Naive B cell (primary cell): ENCODE results near the gene NUBPL. TPM values are rescaled to one million over a fixed set of nuclear protein-coding genes. Genes with fewer than 3 reads are reported as not detected.
A peak's percentile ranks its signal among the peaks of the same experiment; 100 is the strongest.
"Not testable (repeated sequence)": the region's sequence is repeated elsewhere in the genome, so short reads cannot be mapped to it uniquely, and the experiment has no call there.

Experiments used
- ATAC-seq, 2 donors: fragments of 150-1000 bp; cut with Tn5 transposase; 2 replicates each; pipeline ENCODE4 v1.10.0; 2021; ENCODE audit warnings: low read depth in 2 of 2, mild to moderate bottlenecking in 2 of 2, moderate library complexity in 2 of 2
- DNase-seq: peaks from one replicate; pipeline ENCODE4 v3.0.0; 2022
- H3K27ac Mint-ChIP-seq, 6 donors: one replicate each; pipeline ENCODE4 v1.8.0; 2020 to 2022; ENCODE audit warnings: mild to moderate bottlenecking in 6 of 6, mixed read lengths in 6 of 6, moderate library complexity in 5 of 6, inconsistent platforms in 2 of 6
- H3K27me3 Mint-ChIP-seq, 3 donors: one replicate each; pipeline ENCODE4 v1.8.0; 2021 to 2022; ENCODE audit warnings: mixed read lengths in 3 of 3, mild to moderate bottlenecking in 1 of 3
- H3K36me3 Mint-ChIP-seq, 2 donors: one replicate each; pipeline ENCODE4 v1.8.0; 2020 to 2022; ENCODE audit warnings: mixed read lengths in 2 of 2, inconsistent platforms in 1 of 2, mild to moderate bottlenecking in 1 of 2
- H3K4me1 Mint-ChIP-seq, 3 donors: one replicate each; pipeline ENCODE4 v1.8.0; 2020 to 2022; ENCODE audit warnings: mixed read lengths in 3 of 3, inconsistent platforms in 1 of 3, mild to moderate bottlenecking in 1 of 3, moderate library complexity in 1 of 3
- H3K4me3 Mint-ChIP-seq, 8 donors: one replicate each; pipeline ENCODE4 v1.8.0; 2020 to 2022; ENCODE audit warnings: mild to moderate bottlenecking in 8 of 8, mixed read lengths in 8 of 8, moderate library complexity in 8 of 8, inconsistent platforms in 2 of 8
- H3K9me3 Mint-ChIP-seq, 7 donors: one replicate each; pipeline ENCODE4 v1.8.0; 2020 to 2022; ENCODE audit warnings: mixed read lengths in 7 of 7, mild to moderate bottlenecking in 5 of 7, inconsistent platforms in 2 of 7, moderate library complexity in 1 of 7
- polyA plus RNA-seq, 6 donors: library from polyadenylated mRNA; unstranded; fragments of 300-500 nt; fragmentation: Illumina TruSeq; gene quantifications; one replicate each; pipeline ENCODE4 v1.2.3, GENCODE V29; 2021; ENCODE audit warnings: low read depth in 6 of 6

NUBPL gene
- polyA plus RNA-seq, 6 donors from 2014 or later, result 5.9 to 9.2 (median 8.6) TPM

DNA sequence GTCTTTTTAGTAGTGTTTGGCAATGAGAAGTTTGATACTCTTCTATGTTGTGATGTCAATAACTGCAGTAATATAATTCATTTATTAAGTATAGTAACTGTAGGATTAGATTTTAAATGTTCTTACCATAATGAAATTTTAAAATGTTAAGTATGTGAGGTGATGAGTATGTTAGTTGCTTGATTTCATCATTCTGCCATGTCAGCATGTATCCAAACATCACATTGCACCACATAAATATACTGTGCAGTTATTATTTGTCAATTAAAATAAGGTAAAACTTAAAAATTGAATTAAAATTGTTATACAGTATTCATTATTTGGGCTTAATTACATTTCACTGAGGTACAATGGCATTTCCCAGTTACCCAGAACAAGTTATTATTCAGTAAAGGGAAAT is 138.6 kb downstream of the NUBPL start:
- H3K4me1 Mint-ChIP-seq, result no peaks in the 10 kb centered on the region
- peaks cover 8 to 33% (median 22%) of the 10 kb centered on the region in 7 donors for H3K9me3 Mint-ChIP-seq
- no peak overlapping the region for H3K27ac Mint-ChIP-seq
- ATAC-seq (no peak), DNase-seq (no peak)
- H3K27me3 Mint-ChIP-seq, result no peaks in the 10 kb centered on the region
- H3K36me3 Mint-ChIP-seq, result peaks cover 33 to 34% of the 10 kb centered on the region in 2 donors
- H3K4me3 Mint-ChIP-seq, result no peak overlapping the region

DNA sequence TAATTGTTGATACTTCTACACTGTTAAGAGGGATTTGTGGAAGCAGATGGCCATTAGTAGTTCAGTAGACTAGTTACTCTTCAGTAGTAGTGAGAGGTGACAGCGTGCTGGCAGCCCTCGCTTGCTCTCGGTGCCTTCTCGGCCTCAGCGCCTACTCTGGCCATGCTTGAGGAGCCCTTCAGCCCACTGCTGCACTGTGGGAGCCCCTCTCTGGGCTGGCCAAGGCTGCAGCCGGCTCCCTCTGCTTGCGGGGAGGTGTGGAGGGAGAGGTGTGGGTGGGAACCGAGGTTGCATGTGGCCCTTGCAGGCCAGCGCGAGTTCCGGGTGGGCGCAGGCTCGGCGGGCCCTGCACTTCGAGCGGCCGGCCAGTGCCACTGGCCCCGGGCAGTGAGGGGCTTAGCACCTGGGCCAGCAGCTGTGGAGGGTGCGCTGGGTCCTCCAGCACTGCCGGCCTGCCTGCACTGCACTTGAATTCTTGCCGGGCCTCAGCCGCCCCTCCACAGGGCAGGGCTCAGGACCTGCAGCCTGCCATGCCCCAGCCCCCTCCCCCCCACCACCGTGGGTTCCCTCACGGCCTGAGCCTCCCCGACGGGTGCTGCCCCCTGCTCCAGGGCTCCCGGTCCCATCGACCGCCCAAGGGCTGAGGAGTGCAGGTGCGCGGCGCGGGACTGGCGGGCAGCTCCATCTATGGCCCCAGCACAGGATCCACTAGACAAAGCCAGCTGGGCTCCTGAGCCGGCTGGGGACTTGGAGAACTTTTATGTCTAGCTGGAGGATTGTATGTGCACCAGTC is 139.3 kb downstream of the NUBPL start:
- H3K4me3 Mint-ChIP-seq, result no peak overlapping the region
- ATAC-seq, result no peak

DNA sequence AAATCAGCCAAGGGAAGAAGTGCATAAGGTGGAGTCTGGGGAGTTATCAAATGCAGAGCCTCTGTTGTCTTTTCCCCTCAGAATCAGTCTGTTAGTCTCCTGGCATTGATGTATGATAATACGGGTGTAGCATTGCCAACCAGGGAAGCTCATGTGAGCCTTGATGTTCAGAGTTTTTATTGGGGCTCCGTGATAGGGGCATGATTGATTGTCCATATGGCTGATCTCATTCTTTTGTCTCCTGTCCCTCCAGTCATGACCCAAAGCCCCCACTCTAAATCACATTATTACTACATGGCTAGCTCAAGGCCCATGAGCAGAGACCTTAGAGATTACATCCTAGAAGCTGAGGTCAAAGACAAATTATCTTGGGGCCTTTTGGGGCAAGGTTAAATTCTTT is 140.9 kb downstream of the NUBPL start:
- H3K27me3 Mint-ChIP-seq, result no peaks in the 10 kb centered on the region
- no peaks in the 10 kb centered on the region for H3K4me1 Mint-ChIP-seq
- H3K36me3 Mint-ChIP-seq, result peaks cover 37 to 39% of the 10 kb centered on the region in 2 donors
- ATAC-seq (no peak), DNase-seq (no peak)
- H3K27ac Mint-ChIP-seq, result no peak overlapping the region
- H3K4me3 Mint-ChIP-seq, result no peak overlapping the region
- peaks cover 8 to 47% (median 27%) of the 10 kb centered on the region in 7 donors for H3K9me3 Mint-ChIP-seq

More for the DNA sequence above, 139.3 kb downstream of the NUBPL start:
- peaks cover 37% of the 10 kb centered on the region in 2 donors for H3K36me3 Mint-ChIP-seq
- H3K27ac Mint-ChIP-seq, result no peak overlapping the region
- peaks cover 8 to 39% (median 24%) of the 10 kb centered on the region in 7 donors for H3K9me3 Mint-ChIP-seq
- no peak for DNase-seq
- no peaks in the 10 kb centered on the region for H3K4me1 Mint-ChIP-seq
- no peaks in the 10 kb centered on the region for H3K27me3 Mint-ChIP-seq

DNA sequence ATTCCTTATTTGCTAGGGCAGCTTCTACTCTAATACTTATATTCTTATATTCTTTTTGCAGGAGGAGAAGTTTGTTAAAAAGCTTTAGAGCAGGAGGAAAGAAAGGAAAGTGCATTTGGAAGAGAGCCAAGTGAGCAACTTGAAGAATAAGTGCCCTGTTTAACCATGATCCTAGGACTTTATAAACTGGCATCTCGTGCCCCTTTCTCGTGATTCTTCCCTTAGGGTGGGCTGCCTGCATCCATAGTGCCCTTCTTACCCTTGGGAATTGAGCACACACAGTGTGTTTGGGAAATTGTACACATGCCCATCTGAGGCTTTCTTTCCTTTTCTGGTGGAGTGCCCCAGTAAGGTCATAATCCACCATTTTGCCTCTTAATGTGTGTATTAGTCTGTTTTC is 141.9 kb downstream of the NUBPL start:
- Mint-ChIP-seq H3K4me1 (no peaks in the 10 kb centered on the region), H3K27ac (peak overlapping the region in 2 of 6 donors; percentile 7 to 18), H3K4me3 (no peak overlapping the region), H3K36me3 (peaks cover 34 to 44% of the 10 kb centered on the region in 2 donors), H3K27me3 (no peaks in the 10 kb centered on the region), H3K9me3 (peaks cover 8 to 47% (median 27%) of the 10 kb centered on the region in 7 donors)
- ATAC-seq (no peak), DNase-seq (no peak)

DNA sequence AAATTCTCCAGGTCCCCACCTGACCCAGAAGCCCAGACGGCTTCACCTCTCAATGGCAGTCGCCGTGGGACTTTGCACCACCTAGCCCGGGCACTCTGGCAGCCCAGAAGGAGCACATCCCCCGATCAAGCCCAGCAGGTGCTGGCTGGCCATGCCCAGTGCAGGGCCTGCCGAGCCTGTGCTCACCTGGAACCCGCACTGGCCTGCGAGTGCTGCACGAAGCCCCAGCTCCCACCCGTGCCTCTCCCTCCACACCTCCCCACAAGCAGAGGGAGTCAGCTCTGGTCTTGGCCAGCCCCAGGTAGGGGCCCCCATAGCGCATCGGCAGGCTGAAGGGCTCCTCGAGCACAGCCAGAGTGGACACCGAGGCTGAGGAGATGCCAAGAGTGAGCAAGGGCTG is 144.5 kb downstream of the NUBPL start:
- peaks cover 57 to 59% of the 10 kb centered on the region in 2 donors for H3K36me3 Mint-ChIP-seq

DNA sequence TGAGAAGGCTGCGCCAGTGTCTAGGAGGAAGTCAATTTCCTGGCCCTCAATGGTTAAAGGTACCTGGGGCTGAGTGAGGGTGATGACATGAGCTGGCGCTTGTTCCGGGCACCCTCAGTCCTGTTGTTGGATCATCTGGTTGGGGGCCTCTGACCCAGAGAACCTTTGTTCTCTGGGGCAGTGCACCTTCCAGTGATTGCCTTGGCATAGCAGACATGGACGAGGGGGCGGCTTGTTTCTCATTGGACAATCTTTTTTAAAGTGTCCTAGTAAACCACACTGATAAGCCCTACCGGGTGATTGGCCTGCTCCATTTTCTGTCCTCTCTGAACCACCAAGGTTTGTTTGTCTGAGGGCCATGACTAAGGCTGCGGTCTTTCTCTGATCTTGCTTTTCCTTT is 147.5 kb downstream of the NUBPL start:
- Mint-ChIP-seq H3K9me3 (peaks cover 9 to 35% (median 19%) of the 10 kb centered on the region in 7 donors), H3K36me3 (peaks cover 62 to 64% of the 10 kb centered on the region in 2 donors)
- not testable (repeated sequence) for H3K4me1 Mint-ChIP-seq, ATAC-seq, DNase-seq, H3K27me3 Mint-ChIP-seq, H3K27ac Mint-ChIP-seq, H3K4me3 Mint-ChIP-seq

More for the DNA sequence above, 144.5 kb downstream of the NUBPL start:
- DNase-seq (no peak), ATAC-seq (no peak)
- no peaks in the 10 kb centered on the region for H3K27me3 Mint-ChIP-seq
- H3K4me1 Mint-ChIP-seq, result no peaks in the 10 kb centered on the region
- H3K9me3 Mint-ChIP-seq, result peaks cover 8 to 47% (median 30%) of the 10 kb centered on the region in 7 donors
- no peak overlapping the region for H3K4me3 Mint-ChIP-seq
- no peak overlapping the region for H3K27ac Mint-ChIP-seq

DNA sequence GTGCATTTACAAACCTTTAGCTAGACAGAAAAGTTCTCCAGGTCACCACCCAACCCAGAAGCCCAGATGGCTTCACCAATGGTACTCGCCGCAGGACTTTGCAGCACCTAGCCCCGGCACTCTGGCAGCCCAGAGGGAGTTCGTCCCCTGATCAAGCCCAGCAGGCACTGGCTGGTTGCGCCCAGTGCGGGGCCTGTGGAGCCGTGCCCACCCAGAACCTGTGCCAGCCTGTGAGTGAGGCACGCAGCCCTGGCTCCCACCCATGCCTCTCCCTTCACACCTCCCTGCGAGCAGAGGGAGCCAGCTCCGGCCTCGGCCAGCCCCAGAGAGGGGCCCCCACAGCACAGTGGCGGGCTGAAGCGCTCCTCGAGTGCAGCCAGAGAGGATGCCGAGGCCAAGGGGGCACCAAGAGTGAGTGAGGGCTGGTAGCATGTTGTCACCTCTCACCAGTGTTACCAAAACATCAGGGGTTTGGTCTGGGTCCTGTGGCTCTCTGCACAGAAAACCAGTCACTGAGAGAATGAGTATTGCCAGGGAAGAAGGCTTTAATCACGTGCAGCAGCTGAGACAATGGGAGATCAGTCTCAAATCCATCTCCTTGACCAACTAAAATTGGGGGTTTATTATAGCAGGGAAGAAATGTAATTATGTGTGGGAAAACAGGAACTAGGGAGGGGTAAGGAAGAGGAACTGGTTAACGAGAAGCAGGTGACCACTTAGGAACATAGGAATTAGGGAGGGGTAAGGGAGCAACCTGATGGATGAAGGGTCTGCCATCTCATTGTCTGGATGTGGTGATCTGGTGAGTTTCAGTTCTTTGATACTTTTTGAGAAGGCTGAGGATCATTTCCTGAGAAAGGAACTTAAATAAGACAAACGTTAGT is 151.3 kb downstream of the NUBPL start:
- Mint-ChIP-seq H3K4me1 (peaks cover 0 to 4% (median 0%) of the 10 kb centered on the region in 3 donors), H3K36me3 (peaks cover 52 to 61% of the 10 kb centered on the region in 2 donors), H3K4me3 (no peak overlapping the region), H3K27me3 (no peaks in the 10 kb centered on the region), H3K9me3 (peaks cover 0 to 17% (median 9%) of the 10 kb centered on the region in 7 donors), H3K27ac (no peak overlapping the region)
- no peak for ATAC-seq
- no peak for DNase-seq

DNA sequence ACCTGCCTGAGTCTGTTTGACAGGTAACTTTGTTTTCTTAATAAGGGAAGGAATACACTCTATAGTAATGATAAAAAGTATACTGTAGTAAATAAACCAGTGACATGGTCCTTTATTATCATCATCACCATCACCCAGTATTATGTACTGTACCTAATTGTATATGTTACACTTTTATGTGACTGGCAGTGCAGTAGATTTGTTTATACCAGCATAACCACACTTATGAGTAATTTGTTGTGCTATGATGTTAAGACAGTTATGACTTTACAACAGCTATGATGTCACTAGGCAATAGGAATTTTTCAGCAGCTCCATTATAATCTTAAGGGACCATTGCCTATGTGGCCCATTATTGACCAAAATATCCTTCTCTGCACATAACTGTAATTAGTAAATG is 155.0 kb downstream of the NUBPL start:
- ATAC-seq (no peak), DNase-seq (no peak)
- H3K4me3 Mint-ChIP-seq, result no peak overlapping the region
- H3K9me3 Mint-ChIP-seq, result peaks cover 0 to 10% (median 6%) of the 10 kb centered on the region in 7 donors
- no peaks in the 10 kb centered on the region for H3K27me3 Mint-ChIP-seq
- no peak overlapping the region for H3K27ac Mint-ChIP-seq
- H3K4me1 Mint-ChIP-seq, result peaks cover 0 to 4% (median 0%) of the 10 kb centered on the region in 3 donors
- H3K36me3 Mint-ChIP-seq, result peaks cover 31 to 34% of the 10 kb centered on the region in 2 donors

DNA sequence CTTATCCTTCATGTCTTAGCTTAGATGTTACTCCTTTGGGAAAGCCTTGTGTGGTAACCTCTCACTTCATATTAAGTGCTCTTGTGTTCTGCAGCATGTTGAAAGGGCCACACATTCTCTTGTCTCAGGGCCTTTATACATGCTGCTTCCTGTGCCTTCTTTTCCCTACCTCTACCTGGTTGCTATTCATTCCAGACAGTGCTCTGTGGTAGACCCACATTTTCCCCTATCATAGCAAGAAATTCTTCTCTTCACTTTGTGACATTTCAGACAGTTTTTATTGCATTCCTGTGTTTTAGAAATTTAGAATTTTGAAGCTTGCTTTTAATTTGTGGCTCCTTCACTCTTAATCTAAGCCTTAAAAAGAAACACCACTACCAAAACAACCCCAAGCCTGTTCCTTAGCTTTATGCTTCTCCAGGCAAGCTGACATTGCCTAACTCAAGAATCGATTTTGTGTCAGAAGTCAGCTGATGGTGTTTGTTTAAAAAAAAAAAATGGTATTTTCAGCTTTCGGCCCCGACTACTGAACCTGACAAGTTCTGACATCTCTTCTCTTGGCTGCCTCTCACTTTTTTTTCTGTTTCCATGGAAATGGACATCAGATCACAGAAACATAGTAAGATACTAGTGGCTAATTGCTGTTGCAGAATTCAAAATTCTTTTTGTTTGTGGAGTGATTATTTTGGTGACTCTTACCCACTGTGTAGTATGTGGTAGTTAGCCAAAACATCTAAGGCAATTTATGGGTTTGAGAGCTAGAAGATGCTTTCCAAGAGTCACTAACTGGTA is 156.3 kb downstream of the NUBPL start:
- no peak overlapping the region for H3K4me3 Mint-ChIP-seq
- H3K27me3 Mint-ChIP-seq, result no peaks in the 10 kb centered on the region
- ATAC-seq (no peak), DNase-seq (no peak)
- peaks cover 29% of the 10 kb centered on the region in 2 donors for H3K36me3 Mint-ChIP-seq
- peaks cover 0 to 2% (median 0%) of the 10 kb centered on the region in 3 donors for H3K4me1 Mint-ChIP-seq
- peak overlapping the region in 1 of 6 donors; percentile 79 for H3K27ac Mint-ChIP-seq
- peaks cover 3 to 13% (median 9%) of the 10 kb centered on the region in 7 donors for H3K9me3 Mint-ChIP-seq

DNA sequence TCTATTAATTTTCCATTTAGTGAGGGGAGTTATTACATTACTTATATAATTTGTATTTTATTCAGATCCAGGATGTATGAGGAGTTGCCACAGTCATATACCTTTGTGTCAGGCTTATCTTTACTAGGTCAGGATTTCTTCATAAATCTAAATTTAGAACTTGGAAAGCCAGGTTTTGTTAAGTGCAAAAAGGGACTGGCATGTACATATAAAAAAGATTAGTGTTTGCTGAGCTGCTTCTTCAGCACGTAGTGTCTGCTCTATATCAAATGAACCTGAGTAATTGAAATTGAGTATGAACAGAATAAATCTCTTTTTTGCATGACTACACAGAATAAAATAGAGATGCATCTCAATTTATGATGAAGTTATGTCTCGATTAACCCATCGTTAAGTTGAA is 157.4 kb downstream of the NUBPL start:
- ATAC-seq (no peak), DNase-seq (no peak)
- Mint-ChIP-seq H3K9me3 (peaks cover 0 to 21% (median 13%) of the 10 kb centered on the region in 7 donors), H3K27ac (no peak overlapping the region), H3K4me1 (no peaks in the 10 kb centered on the region), H3K27me3 (no peaks in the 10 kb centered on the region), H3K4me3 (no peak overlapping the region), H3K36me3 (peaks cover 22% of the 10 kb centered on the region in 2 donors)

DNA sequence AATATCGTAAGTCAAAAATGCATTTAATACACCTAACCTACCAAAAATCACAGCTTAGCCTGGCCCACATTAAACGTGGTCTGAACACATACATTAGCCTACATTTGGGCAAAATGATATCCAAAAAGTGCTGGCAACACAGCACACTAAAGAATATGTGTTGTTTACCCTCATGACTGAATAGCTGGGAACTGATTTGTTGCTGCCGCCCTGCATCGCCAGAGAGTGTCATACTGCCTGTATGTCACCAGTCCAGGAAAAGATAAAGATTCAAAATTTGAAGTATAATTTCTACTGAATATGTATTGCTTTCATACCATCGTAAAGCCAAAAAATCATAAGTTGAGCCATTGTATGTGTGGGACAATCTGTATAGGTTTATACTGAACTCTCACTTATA is 157.8 kb downstream of the NUBPL start:
- Mint-ChIP-seq H3K4me3 (no peak overlapping the region), H3K27ac (no peak overlapping the region), H3K4me1 (no peaks in the 10 kb centered on the region), H3K36me3 (peaks cover 18% of the 10 kb centered on the region in 2 donors), H3K27me3 (no peaks in the 10 kb centered on the region), H3K9me3 (peaks cover 0 to 21% (median 13%) of the 10 kb centered on the region in 7 donors)
- DNase-seq (no peak), ATAC-seq (no peak)

DNA sequence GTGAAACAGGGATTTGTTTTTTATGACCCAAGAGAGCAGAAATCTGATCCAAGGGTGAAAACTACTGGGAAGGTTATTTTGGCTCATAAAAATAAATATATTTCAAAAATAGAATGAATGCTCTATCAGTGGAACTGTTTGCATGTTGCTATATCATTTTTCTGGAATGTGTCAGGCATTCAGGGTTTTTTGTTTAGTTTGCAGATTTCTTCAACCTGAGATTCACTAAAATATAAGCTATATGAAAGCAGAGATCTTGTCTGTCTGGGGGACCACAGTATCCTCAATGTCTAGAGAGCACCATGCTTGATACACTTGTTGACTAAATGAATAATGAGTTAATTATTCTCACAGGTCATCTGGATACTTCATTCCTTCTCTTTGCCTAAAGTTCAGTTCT is 165.1 kb downstream of the NUBPL start:
- DNase-seq, result no peak
- Mint-ChIP-seq H3K36me3 (peaks cover 17 to 23% of the 10 kb centered on the region in 2 donors), H3K4me1 (no peaks in the 10 kb centered on the region), H3K27me3 (no peaks in the 10 kb centered on the region), H3K9me3 (peaks cover 7 to 40% (median 28%) of the 10 kb centered on the region in 7 donors), H3K4me3 (no peak overlapping the region), H3K27ac (no peak overlapping the region)
- no peak for ATAC-seq

DNA sequence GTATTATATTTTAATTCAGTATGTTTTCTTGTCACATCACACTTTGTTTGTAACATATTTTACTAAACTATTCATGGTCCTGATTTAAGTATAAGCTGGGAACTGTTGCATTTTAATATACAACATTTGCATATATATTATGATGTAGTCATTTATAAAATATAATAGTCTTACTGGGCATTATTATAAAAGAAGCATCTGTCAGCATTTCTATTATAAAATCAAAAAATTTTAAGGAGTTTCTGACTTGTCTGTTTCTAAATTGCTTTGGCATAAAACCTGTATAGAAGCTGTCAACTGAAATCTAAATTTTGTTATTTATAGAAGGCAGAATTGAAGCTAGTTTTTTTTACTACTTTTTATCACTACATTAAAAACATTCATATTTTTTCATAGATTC is 166.6 kb downstream of the NUBPL start:
- Mint-ChIP-seq H3K9me3 (peaks cover 7 to 31% (median 18%) of the 10 kb centered on the region in 7 donors), H3K27ac (no peak overlapping the region), H3K4me3 (no peak overlapping the region), H3K27me3 (no peaks in the 10 kb centered on the region), H3K4me1 (no peaks in the 10 kb centered on the region), H3K36me3 (peaks cover 13 to 16% of the 10 kb centered on the region in 2 donors)
- ATAC-seq, result no peak
- no peak for DNase-seq
